ENCODE measurements around the gene CPE.
"Not testable (repeated sequence)": the region's sequence is repeated elsewhere in the genome, so short reads cannot be mapped to it uniquely, and the experiment has no call there.

DNA sequence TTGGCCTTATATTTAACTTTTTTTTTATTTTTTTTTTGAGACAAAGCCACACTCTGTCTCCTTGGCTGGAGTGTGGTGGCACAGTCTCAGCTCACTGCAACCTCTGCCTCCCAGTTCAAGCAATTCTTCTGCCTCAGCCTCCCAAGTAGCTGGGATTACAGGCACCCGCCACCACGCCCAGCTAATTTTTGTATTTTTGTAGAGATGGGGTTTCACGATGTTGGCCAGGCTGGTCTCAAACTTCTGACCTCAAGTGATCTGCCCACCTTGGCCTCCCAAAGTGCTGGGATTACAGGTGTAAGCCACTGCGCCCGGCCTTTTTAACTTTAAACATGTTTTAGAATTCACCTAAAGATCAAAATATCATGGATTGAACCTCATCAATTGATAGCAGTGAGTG, 36.5 kb upstream of the CPE start:
- TF ChIP-seq, protein P1, sequence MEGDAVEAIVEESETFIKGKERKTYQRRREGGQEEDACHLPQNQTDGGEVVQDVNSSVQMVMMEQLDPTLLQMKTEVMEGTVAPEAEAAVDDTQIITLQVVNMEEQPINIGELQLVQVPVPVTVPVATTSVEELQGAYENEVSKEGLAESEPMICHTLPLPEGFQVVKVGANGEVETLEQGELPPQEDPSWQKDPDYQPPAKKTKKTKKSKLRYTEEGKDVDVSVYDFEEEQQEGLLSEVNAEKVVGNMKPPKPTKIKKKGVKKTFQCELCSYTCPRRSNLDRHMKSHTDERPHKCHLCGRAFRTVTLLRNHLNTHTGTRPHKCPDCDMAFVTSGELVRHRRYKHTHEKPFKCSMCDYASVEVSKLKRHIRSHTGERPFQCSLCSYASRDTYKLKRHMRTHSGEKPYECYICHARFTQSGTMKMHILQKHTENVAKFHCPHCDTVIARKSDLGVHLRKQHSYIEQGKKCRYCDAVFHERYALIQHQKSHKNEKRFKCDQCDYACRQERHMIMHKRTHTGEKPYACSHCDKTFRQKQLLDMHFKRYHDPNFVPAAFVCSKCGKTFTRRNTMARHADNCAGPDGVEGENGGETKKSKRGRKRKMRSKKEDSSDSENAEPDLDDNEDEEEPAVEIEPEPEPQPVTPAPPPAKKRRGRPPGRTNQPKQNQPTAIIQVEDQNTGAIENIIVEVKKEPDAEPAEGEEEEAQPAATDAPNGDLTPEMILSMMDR (optimal IDR thresholded peaks at IDR 0.05 in 1 of 3, IDR thresholded peaks at IDR 0.05 in 1 of 3, conservative IDR thresholded peaks at IDR 0.05 in 1 of 3; ENCODE audit: extremely low read depth in 1 of 3, insufficient read depth in 2 of 3, low read length in 3 of 3), result not testable (repeated sequence)
- TF ChIP-seq EZH2 (IDR thresholded peaks at IDR 0.05; ENCODE audit: low read length), result not testable (repeated sequence)

Measured in keratinocyte (primary cell).